HG02798 (cell line): Measurements from ENCODE around the gene GBF1.

ENCODE experiments used
- ATAC-seq: cut with Tn5 transposase; IDR thresholded peaks from one replicate; pipeline ENCODE4 v1.9.1; 2021; ENCODE audit warnings: mild to moderate bottlenecking; ENCODE audit not compliant: unreplicated experiment, poor library complexity

GBF1 gene

DNA sequence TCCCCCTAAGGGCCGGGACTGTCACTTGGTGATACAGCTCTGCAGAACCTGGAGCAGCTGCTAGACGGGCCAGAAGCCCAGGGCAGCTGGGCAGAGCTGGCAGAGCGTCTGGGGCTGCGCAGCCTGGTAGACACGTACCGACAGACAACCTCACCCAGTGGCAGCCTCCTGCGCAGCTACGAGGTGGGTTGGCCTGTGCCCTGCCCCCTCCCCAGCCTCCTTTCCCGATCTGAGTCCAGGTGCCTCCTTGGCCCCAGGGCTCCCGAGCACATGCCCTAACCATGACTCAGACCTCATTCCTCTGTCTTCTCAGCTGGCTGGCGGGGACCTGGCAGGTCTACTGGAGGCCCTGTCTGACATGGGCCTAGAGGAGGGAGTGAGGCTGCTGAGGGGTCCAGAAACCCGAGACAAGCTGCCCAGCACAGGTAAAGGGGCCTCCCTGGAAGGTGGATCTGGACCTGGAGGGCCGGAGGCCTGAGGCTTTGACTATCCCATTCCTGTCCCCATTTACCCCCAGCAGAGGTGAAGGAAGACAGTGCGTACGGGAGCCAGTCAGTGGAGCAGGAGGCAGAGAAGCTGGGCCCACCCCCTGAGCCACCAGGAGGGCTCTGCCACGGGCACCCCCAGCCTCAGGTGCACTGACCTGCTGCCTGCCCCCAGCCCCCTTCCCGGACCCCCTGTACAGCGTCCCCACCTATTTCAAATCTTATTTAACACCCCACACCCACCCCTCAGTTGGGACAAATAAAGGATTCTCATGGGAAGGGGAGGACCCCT is 156.6 kb downstream of the GBF1 start:
- ATAC-seq, result no peak

GRCh38 chr10:102402512-102402896 is 157.2 kb downstream of the GBF1 start:
- no peak for ATAC-seq

GRCh38 chr10:102403115-102403514 is 157.8 kb downstream of the GBF1 start:
- no peak for ATAC-seq

DNA sequence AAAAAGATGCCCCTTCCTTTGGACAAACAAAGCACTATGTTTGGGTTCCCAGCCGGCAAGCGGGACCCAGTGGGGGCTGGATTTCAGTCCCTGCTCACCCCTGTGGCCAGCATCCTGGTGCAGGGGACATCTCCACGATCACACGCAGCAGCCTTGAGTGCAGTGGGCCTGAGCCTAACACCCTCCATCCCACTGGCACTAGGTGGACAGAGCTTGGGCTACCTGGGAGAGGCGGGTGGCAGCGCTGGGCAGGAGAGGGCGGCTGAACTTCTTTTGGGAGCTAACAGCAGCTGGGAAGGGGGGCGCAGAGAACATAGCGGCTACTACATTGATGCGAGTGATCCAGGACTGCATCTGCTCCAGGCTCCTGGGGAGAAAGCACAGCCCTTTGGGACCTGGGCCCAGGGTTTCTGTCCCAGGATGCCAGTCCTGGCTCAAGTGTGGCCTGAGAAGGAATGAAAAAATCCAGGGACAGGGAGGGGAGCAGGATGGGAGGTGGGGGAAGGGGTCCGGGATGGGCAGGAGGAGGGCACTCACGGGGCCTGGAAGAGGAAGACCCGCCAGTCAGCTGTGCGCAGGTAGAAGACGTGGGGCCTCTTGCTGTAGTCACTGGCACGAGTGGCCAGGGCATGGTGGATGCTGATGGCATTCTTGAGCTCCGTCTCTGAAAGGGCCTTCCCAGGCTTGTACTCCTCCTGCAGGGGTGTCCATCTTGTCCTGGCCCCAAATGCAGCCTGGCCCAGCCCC is 159.2 kb downstream of the GBF1 start:
- ATAC-seq, result no peak

- ATAC-seq, result no peak
These were observed 159.8 kb downstream of the GBF1 start for GRCh38 chr10:102405108-102405571.

- no peak for ATAC-seq
These were observed 160.3 kb downstream of the GBF1 start for GRCh38 chr10:102405632-102406031.

- no peak for ATAC-seq
These were observed 161.5 kb downstream of the GBF1 start for GRCh38 chr10:102406815-102407214.

DNA sequence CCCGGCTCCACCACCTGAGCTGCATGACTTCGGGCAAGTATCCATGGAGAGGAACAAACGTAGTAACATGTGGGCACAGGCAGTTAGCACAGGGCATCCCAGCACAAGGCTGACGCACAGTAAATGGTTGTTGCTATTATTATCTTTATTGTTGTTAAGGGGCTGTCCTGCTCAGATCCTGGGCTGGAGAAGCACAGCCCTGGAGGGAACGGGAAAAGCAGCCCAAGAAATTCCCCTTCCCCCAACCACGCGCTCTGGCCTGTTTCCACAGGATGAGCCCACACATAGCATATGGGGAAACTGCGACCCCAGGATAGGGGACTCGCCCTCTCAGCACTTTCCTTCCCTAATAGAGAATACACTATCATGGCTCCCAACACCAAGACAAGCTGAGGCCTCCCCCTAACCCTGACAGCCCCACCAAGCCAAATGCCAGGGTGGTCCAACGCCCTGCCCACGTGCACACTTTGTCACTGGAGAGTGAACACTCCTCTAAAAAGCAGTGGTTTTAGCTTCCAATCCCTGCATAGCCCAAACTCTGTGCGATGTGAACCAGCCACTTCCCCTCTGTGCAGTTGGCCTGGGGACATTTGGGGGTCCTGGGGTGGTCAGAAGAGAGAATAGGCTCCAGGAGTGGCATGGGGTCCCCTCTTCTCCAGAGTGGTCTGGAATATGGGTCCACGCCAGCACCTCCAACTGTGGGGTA is 162.2 kb downstream of the GBF1 start:
- no peak for ATAC-seq

GRCh38 chr10:102408131-102408727 is 162.9 kb downstream of the GBF1 start:
- ATAC-seq, result no peak

DNA sequence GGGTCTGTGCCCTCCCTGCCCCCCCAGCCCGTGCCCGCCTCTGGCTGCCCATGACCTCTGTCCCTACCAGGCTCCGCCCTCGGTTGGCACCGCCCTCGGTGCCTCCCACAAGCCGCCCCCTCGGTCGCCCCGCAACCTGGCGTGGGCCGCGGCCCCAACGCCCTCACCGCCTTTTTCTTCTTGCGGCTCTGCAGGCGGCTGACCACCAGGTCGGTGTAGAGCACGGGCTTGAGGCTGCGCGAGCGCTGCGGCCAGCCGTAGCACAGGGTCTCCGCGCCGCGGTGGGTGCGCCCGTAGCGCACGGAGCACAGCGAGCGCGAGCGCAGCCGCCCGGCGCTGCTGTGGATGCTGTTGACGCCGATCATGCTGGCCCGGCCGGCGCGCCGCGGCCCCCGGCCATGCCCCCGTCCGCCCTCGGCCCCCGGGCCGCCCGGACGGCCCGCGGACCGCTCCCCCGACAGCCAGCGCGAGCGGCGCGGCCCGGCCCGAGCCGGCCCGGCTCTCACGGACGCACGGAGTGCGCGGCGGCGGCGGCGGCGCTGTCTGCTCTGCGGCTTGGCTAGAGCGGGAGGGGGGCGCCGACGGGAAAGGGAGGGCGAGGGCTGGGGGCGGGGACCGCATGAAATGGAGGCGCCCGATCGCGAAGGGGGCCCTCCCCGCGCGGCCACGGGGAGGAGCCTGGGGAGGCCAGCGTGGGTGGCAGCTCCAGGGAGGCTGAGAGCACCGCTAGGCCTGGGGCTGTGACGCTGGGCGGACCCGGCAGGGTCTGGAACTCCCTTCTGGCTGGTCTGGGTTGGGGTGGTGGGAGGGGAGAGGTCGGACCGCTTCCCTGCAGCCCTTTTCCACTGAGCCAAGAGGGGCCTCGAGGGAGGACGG is 163.6 kb downstream of the GBF1 start:
- ATAC-seq, result no peak

DNA sequence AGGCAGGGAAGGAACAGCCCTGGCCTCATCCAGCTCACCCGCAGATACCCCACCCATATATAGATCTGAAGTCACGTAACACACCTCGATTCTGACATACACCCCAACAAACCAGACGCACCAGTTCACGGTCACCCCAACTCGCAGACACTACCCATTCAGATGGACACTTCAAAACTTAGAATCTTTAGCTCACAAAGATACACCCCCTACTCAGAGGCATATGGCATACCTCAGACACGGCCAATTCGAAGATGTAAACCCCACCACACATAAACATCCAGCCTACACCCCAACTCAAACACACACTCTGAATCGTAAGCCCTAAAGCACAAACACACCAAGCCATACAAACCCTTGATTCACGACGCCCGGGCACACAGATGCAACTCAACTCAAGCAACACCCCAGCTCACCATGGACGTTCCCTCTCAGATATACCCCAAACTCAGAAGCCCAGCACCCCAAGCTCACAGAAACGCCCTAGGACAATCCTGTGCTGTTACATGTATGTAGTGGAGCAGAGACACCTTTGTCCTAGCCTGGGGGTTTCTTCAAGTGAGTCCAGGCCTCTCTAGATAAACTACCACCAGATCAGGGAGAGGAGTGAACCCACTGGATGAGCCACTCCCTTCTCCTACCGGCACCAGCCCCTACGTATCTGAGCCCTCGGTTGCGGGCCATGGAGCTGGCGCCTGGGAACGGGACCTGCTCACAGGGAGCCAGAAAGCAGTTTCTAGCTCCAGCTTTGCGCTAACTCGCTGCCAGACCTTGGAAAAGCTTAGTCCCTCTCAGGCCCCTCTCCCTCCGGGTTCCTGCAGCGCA is 164.5 kb downstream of the GBF1 start:
- no peak for ATAC-seq

GRCh38 chr10:102410429-102411073 is 165.2 kb downstream of the GBF1 start:
- no peak for ATAC-seq

- ATAC-seq, result no peak
These were observed 166.3 kb downstream of the GBF1 start for GRCh38 chr10:102411341-102412255.

DNA sequence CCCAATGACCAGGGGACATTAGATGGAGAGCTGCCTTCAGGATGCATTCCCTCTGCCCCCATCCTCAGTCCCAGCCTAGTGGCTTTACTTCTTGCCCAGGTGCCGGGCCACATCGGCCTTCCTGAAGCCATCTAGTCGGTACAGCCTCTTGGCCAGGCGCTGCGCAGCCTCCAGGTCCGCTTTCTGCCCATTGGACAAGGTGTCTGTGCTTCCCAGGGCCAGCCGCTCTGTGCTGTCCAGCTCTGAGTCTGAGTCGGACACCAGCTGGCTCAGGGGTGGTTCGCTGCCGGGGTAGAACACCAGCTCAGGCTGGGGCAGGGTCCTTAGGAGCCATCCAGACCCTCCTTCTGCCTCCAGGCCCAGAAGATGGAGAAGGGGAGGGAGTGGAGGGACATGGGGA is 167.0 kb downstream of the GBF1 start:
- no peak for ATAC-seq

DNA sequence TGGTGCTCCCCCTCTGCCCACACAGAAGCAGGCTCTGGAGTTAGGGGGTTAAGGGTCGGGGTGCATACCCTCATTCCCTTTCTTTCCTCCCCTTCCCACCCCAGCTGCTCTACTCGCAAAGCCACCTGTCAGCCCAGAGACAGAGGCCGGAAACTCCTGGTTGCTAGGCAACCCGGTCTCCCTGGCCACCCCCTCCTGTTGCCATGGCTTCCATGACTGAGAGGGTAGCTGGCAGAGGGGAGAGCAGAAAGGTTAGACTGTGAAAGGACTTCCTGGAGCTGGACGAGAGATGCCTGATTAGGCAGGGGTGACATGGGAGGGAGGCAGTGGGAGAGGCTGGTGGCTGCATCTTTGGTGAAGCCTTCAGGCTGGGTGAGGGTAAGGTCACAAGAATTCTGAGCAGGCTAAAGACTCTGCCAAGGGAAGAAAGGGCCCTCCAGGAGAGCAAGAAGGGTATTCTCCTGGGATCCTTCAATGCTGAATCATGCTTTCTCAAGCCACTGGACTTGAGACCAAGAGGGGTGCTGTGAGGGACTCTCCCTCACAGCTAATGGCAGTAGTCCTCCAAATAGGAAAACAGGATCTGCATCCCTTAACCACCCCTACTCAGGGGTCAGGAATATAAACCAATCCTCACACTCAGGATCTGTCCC is 167.8 kb downstream of the GBF1 start:
- no peak for ATAC-seq

GRCh38 chr10:102413806-102414561 is 168.7 kb downstream of the GBF1 start:
- ATAC-seq, result no peak
